GM21360 (cell line): ENCODE measurements around the gene SLX4IP.

Source experiments
- ATAC-seq: cut with Tn5 transposase; IDR thresholded peaks from one replicate; pipeline ENCODE4 v1.9.1; 2021; ENCODE audit warnings: mild to moderate bottlenecking, moderate library complexity; ENCODE audit not compliant: unreplicated experiment

Gene SLX4IP

GRCh38 chr20:10465135-10465534 is 30.0 kb downstream of the SLX4IP start:
- ATAC-seq: no peak

GRCh38 chr20:10466325-10466724 is 31.2 kb downstream of the SLX4IP start:
- ATAC-seq: no peak

- ATAC-seq: no peak
Measured at GRCh38 chr20:10466855-10467254, 31.8 kb downstream of the SLX4IP start.

GRCh38 chr20:10467681-10468339 is 32.7 kb downstream of the SLX4IP start:
- ATAC-seq: no peak

GRCh38 chr20:10468340-10468845 is 33.3 kb downstream of the SLX4IP start:
- no peak for ATAC-seq

GRCh38 chr20:10469056-10469455 is 34.0 kb downstream of the SLX4IP start:
- ATAC-seq: no peak

- ATAC-seq: peak; percentile 64
Measured at GRCh38 chr20:10469599-10469998, 34.5 kb downstream of the SLX4IP start.

GRCh38 chr20:10470276-10470675 is 35.2 kb downstream of the SLX4IP start:
- no peak for ATAC-seq

GRCh38 chr20:10472871-10473270 is 37.8 kb downstream of the SLX4IP start:
- no peak for ATAC-seq

- ATAC-seq: no peak
Measured at GRCh38 chr20:10474606-10475184, 39.6 kb downstream of the SLX4IP start.

- ATAC-seq: no peak
Measured at GRCh38 chr20:10475225-10475624, 40.1 kb downstream of the SLX4IP start.

GRCh38 chr20:10476319-10476724 is 41.2 kb downstream of the SLX4IP start:
- peak; percentile 84 for ATAC-seq

GRCh38 chr20:10478205-10478604 is 43.1 kb downstream of the SLX4IP start:
- no peak for ATAC-seq

GRCh38 chr20:10478930-10479329 is 43.8 kb downstream of the SLX4IP start:
- no peak for ATAC-seq

GRCh38 chr20:10481676-10482075 is 46.6 kb downstream of the SLX4IP start:
- no peak for ATAC-seq

- no peak for ATAC-seq
Measured at GRCh38 chr20:10483691-10484090, 48.6 kb downstream of the SLX4IP start.

- ATAC-seq: no peak
Measured at GRCh38 chr20:10487142-10488136, 52.3 kb downstream of the SLX4IP start.

GRCh38 chr20:10488534-10488933 is 53.4 kb downstream of the SLX4IP start:
- no peak for ATAC-seq

- no peak for ATAC-seq
Measured at GRCh38 chr20:10489853-10490252, 54.7 kb downstream of the SLX4IP start.

- no peak for ATAC-seq
Measured at GRCh38 chr20:10490257-10490656, 55.2 kb downstream of the SLX4IP start.

GRCh38 chr20:10490706-10491105 is 55.6 kb downstream of the SLX4IP start:
- ATAC-seq: no peak
